ENCODE data around the gene LRRC46. TPM values are rescaled to one million over a fixed set of nuclear protein-coding genes. Genes with fewer than 3 reads are reported as not detected.

The LRRC46 gene
- total and polyA plus RNA-seq, 3 donors from 2014 or later, result 18.4 to 147 (median 28.3) TPM

DNA sequence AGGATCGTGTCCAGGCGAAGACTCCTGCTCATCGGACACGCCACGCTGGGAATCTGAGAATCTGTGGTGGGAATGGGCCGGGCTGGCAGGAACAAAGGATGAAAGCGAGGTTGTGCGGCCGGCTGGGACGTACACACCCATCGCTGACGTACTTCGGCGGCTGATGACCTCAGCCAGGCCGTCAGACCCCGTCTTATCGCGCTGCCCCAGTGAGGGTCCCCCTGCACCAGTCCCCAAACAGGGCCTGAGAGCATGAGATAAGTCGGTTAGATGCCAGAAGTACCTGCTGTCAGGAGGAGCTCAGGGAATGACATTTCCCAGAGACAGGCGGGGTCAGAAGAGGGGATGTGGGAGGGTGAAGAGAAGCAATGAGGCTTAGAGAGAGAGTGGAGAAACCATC is 35.5 kb downstream of the LRRC46 start:
- H3K27me3 ChIP-seq, result no peaks in the 10 kb centered on the region
- no peaks in the 10 kb centered on the region for H3K9me3 ChIP-seq
- H3K4me3 ChIP-seq, result no peak overlapping the region
- TF ChIP-seq, protein P1, sequence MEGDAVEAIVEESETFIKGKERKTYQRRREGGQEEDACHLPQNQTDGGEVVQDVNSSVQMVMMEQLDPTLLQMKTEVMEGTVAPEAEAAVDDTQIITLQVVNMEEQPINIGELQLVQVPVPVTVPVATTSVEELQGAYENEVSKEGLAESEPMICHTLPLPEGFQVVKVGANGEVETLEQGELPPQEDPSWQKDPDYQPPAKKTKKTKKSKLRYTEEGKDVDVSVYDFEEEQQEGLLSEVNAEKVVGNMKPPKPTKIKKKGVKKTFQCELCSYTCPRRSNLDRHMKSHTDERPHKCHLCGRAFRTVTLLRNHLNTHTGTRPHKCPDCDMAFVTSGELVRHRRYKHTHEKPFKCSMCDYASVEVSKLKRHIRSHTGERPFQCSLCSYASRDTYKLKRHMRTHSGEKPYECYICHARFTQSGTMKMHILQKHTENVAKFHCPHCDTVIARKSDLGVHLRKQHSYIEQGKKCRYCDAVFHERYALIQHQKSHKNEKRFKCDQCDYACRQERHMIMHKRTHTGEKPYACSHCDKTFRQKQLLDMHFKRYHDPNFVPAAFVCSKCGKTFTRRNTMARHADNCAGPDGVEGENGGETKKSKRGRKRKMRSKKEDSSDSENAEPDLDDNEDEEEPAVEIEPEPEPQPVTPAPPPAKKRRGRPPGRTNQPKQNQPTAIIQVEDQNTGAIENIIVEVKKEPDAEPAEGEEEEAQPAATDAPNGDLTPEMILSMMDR (IDR thresholded peaks at IDR 0.05), result no peak
- no peak for TF ChIP-seq POLR2A (IDR thresholded peaks at IDR 0.05)
- WGBS, 2 donors, result 65 to 79% methylated on average over 20 of the region's 20 CpGs
- intact Hi-C loops (cut with DNase I; ENCODE audit: low total_unique reads), result no loop called here
- no peaks in the 10 kb centered on the region for H3K4me1 ChIP-seq
- H3K27ac ChIP-seq, result no peak overlapping the region
- DNase-seq, result no peak
- H3K36me3 ChIP-seq (ENCODE audit: low read depth, missing control alignments), result no peaks in the 10 kb centered on the region

- no peaks in the 10 kb centered on the region for H3K36me3 ChIP-seq (ENCODE audit: low read depth, missing control alignments)
- no peaks in the 10 kb centered on the region for H3K9me3 ChIP-seq
- no peaks in the 10 kb centered on the region for H3K27me3 ChIP-seq
- H3K27ac ChIP-seq, result no peak overlapping the region
- peaks cover 7% of the 10 kb centered on the region for H3K4me1 ChIP-seq
- WGBS, 2 donors, result 91 to 92% methylated on average over 9 to 11 of the region's 11 CpGs
- intact Hi-C loops (cut with DNase I; ENCODE audit: low total_unique reads), result no loop called here
- TF ChIP-seq, protein P1 (IDR thresholded peaks at IDR 0.05), result no peak
- no peak for TF ChIP-seq POLR2A (IDR thresholded peaks at IDR 0.05)
- no peak overlapping the region for H3K4me3 ChIP-seq
- DNase-seq, result no peak
Measured at GRCh38 chr17:47867813-47868533, 36.5 kb downstream of the LRRC46 start.

- Histone ChIP-seq H3K9me3 (no peaks in the 10 kb centered on the region), H3K36me3 (ENCODE audit: low read depth, missing control alignments) (no peaks in the 10 kb centered on the region), H3K4me1 (peaks cover 7% of the 10 kb centered on the region), H3K27ac (no peak overlapping the region), H3K4me3 (no peak overlapping the region), H3K27me3 (no peaks in the 10 kb centered on the region)
- intact Hi-C loops (cut with DNase I; ENCODE audit: low total_unique reads), result no loop called here
- 65 to 83% methylated on average over 2 of the region's 2 CpGs for WGBS, 2 donors
- TF ChIP-seq, protein P1 (IDR thresholded peaks at IDR 0.05), result no peak
- no peak for TF ChIP-seq POLR2A (IDR thresholded peaks at IDR 0.05)
- no peak for DNase-seq
Measured at GRCh38 chr17:47869114-47869513, 37.6 kb downstream of the LRRC46 start.

- Histone ChIP-seq H3K27me3 (no peaks in the 10 kb centered on the region), H3K4me1 (peaks cover 7% of the 10 kb centered on the region), H3K9me3 (no peaks in the 10 kb centered on the region), H3K36me3 (ENCODE audit: low read depth, missing control alignments) (no peaks in the 10 kb centered on the region), H3K27ac (no peak overlapping the region), H3K4me3 (no peak overlapping the region)
- DNase-seq, result no peak
- intact Hi-C loops (cut with DNase I; ENCODE audit: low total_unique reads), result no loop called here
- TF ChIP-seq, protein P1 (IDR thresholded peaks at IDR 0.05), result no peak
- no peak for TF ChIP-seq POLR2A (IDR thresholded peaks at IDR 0.05)
- WGBS, 2 donors, result 74 to 92% methylated on average over 1 of the region's 1 CpG
Measured at GRCh38 chr17:47870056-47870455, 38.6 kb downstream of the LRRC46 start.

GRCh38 chr17:47871048-47871447 is 39.6 kb downstream of the LRRC46 start:
- H3K27me3 ChIP-seq, result no peaks in the 10 kb centered on the region
- no peaks in the 10 kb centered on the region for H3K9me3 ChIP-seq
- no peak for DNase-seq
- no peak overlapping the region for H3K4me3 ChIP-seq
- TF ChIP-seq, protein P1 (IDR thresholded peaks at IDR 0.05), result no peak
- no peaks in the 10 kb centered on the region for H3K36me3 ChIP-seq (ENCODE audit: low read depth, missing control alignments)
- H3K4me1 ChIP-seq, result peaks cover 7% of the 10 kb centered on the region
- no peak overlapping the region for H3K27ac ChIP-seq
- intact Hi-C loops (cut with DNase I; ENCODE audit: low total_unique reads), result no loop called here
